Measurements from ENCODE around the gene SERGEF. TPM values are rescaled to one million over a fixed set of nuclear protein-coding genes. Genes with fewer than 3 reads are reported as not detected.

SERGEF gene
- total RNA-seq, 1 donor from 2014 or later = 24.0 TPM

DNA sequence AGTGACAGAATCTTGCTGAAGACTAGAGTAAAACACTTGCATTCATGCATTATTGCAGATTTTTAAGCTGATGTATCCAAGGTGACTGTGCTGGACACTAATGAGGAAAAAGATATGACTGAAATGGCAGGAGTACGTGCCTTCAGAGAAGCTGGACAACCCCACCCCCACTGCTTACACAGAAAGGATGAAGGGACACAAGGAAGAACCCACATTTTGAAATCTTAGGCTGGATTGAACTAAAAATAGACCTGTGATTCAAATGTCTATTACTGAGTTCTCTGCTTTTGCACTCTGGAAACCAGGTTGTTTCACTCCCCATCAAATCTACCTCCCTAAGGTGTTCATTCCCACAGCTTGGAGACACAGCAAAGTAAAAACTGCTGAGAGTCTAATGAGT is 161.2 kb downstream of the SERGEF start:
- no peaks in the 10 kb centered on the region for H3K4me1 Mint-ChIP-seq (ENCODE audit: unreplicated experiment)
- H3K27ac Mint-ChIP-seq (ENCODE audit: unreplicated experiment) = no peak overlapping the region
- DNase-seq (ENCODE audit: extremely low spot score, unreplicated experiment) = no peak
- H3K27me3 Mint-ChIP-seq (ENCODE audit: unreplicated experiment) = no peaks in the 10 kb centered on the region
- peaks cover 3% of the 10 kb centered on the region for H3K36me3 Mint-ChIP-seq (ENCODE audit: unreplicated experiment)
- TF ChIP-seq, protein P1, sequence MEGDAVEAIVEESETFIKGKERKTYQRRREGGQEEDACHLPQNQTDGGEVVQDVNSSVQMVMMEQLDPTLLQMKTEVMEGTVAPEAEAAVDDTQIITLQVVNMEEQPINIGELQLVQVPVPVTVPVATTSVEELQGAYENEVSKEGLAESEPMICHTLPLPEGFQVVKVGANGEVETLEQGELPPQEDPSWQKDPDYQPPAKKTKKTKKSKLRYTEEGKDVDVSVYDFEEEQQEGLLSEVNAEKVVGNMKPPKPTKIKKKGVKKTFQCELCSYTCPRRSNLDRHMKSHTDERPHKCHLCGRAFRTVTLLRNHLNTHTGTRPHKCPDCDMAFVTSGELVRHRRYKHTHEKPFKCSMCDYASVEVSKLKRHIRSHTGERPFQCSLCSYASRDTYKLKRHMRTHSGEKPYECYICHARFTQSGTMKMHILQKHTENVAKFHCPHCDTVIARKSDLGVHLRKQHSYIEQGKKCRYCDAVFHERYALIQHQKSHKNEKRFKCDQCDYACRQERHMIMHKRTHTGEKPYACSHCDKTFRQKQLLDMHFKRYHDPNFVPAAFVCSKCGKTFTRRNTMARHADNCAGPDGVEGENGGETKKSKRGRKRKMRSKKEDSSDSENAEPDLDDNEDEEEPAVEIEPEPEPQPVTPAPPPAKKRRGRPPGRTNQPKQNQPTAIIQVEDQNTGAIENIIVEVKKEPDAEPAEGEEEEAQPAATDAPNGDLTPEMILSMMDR (IDR thresholded peaks at IDR 0.05) = no peak
- no peak overlapping the region for H3K4me3 Mint-ChIP-seq (ENCODE audit: unreplicated experiment)
- H3K9me3 Mint-ChIP-seq (ENCODE audit: unreplicated experiment) = no peaks in the 10 kb centered on the region

GRCh38 chr11:17850336-17850735 is 162.5 kb downstream of the SERGEF start:
- TF ChIP-seq, protein P1 (IDR thresholded peaks at IDR 0.05) = no peak
- Mint-ChIP-seq H3K4me1 (ENCODE audit: unreplicated experiment) (peaks cover 8% of the 10 kb centered on the region), H3K36me3 (ENCODE audit: unreplicated experiment) (no peaks in the 10 kb centered on the region), H3K4me3 (ENCODE audit: unreplicated experiment) (no peak overlapping the region), H3K9me3 (ENCODE audit: unreplicated experiment) (no peaks in the 10 kb centered on the region), H3K27ac (ENCODE audit: unreplicated experiment) (no peak overlapping the region), H3K27me3 (ENCODE audit: unreplicated experiment) (no peaks in the 10 kb centered on the region)
- DNase-seq (ENCODE audit: extremely low spot score, unreplicated experiment) = no peak

- no peak overlapping the region for H3K27ac Mint-ChIP-seq (ENCODE audit: unreplicated experiment)
- H3K4me3 Mint-ChIP-seq (ENCODE audit: unreplicated experiment) = no peak overlapping the region
- no peaks in the 10 kb centered on the region for H3K9me3 Mint-ChIP-seq (ENCODE audit: unreplicated experiment)
- H3K36me3 Mint-ChIP-seq (ENCODE audit: unreplicated experiment) = no peaks in the 10 kb centered on the region
- H3K27me3 Mint-ChIP-seq (ENCODE audit: unreplicated experiment) = no peaks in the 10 kb centered on the region
- no peak for DNase-seq (ENCODE audit: extremely low spot score, unreplicated experiment)
- peaks cover 11% of the 10 kb centered on the region for H3K4me1 Mint-ChIP-seq (ENCODE audit: unreplicated experiment)
- TF ChIP-seq, protein P1 (IDR thresholded peaks at IDR 0.05) = no peak
Measured at GRCh38 chr11:17848715-17849114, 164.1 kb downstream of the SERGEF start.

- no peaks in the 10 kb centered on the region for H3K36me3 Mint-ChIP-seq (ENCODE audit: unreplicated experiment)
- H3K4me1 Mint-ChIP-seq (ENCODE audit: unreplicated experiment) = peaks cover 11% of the 10 kb centered on the region
- TF ChIP-seq, protein P1 (IDR thresholded peaks at IDR 0.05) = no peak
- H3K9me3 Mint-ChIP-seq (ENCODE audit: unreplicated experiment) = no peaks in the 10 kb centered on the region
- H3K27me3 Mint-ChIP-seq (ENCODE audit: unreplicated experiment) = no peaks in the 10 kb centered on the region
- DNase-seq (ENCODE audit: extremely low spot score, unreplicated experiment) = no peak
- H3K4me3 Mint-ChIP-seq (ENCODE audit: unreplicated experiment) = no peak overlapping the region
- no peak overlapping the region for H3K27ac Mint-ChIP-seq (ENCODE audit: unreplicated experiment)
Measured at GRCh38 chr11:17846852-17847453, 165.9 kb downstream of the SERGEF start.

GRCh38 chr11:17845431-17845881 is 167.4 kb downstream of the SERGEF start:
- no peaks in the 10 kb centered on the region for H3K36me3 Mint-ChIP-seq (ENCODE audit: unreplicated experiment)
- H3K4me1 Mint-ChIP-seq (ENCODE audit: unreplicated experiment) = peaks cover 11% of the 10 kb centered on the region
- TF ChIP-seq, protein P1 (IDR thresholded peaks at IDR 0.05) = no peak
- DNase-seq (ENCODE audit: extremely low spot score, unreplicated experiment) = no peak
- no peak overlapping the region for H3K4me3 Mint-ChIP-seq (ENCODE audit: unreplicated experiment)
- no peak overlapping the region for H3K27ac Mint-ChIP-seq (ENCODE audit: unreplicated experiment)
- no peaks in the 10 kb centered on the region for H3K27me3 Mint-ChIP-seq (ENCODE audit: unreplicated experiment)
- H3K9me3 Mint-ChIP-seq (ENCODE audit: unreplicated experiment) = no peaks in the 10 kb centered on the region

Data from osteocyte (in vitro differentiated cells).